GM18907 (cell line): ENCODE data around the gene ZNF837.
"Not testable (repeated sequence)": the region's sequence is repeated elsewhere in the genome, so short reads cannot be mapped to it uniquely, and the experiment has no call there.

Experiments used
- ATAC-seq: cut with Tn5 transposase; IDR thresholded peaks from one replicate; pipeline ENCODE4 v1.9.1; 2021; ENCODE audit warnings: mild to moderate bottlenecking, moderate library complexity; ENCODE audit not compliant: unreplicated experiment

The ZNF837 gene

DNA sequence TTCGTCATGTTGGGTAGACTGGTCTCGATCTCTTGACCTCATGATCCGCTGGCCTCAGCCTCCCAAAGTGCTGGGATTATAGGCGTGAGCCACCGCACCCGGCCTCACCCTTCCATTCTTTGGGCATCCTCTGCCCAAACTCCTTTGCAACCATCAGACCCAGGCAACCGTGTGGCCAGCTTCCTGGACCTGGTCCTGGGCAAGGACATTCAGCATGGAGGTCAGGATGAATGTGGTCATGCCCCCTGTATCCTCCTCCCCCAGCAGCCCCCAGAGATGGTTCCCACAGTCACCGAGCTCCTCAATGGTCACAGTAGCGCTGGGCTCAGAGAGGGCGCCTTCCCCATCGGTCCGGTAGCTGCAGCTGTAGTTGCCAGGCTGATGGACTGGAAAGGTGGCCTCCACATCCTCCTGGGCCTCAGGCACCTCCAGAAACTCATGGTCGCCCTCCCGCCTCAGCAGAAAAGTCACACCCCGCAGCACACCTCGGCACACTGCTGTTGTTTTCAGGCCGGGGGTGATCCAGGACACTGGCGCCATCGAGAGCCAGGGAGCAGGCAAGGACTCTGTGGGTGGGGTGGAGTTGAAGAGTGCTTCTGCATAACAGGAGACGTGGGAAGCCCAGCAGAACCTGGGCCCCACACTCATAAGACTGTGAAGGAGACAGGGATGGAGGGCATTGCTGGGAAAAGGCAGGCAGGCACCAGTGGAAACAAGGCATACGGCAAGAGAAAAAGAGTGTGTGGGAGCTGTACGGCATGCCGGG, 28.7 kb downstream of the ZNF837 start:
- no peak for ATAC-seq

DNA sequence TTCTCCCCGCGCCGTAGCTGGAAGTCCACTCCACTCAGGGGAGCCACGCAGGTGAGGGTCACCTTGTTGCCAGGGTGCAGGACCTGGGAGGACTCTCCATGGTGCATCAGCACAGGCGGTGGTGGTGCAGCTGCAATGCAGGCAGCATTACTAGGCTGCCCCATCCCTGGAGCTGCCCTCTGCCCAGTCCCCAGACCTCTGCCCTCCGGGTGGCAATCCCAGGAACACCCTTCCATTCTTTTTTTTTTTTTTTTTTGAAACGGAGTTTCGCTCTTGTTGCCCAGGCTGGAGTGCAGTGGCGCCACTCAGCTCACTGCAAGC, 29.3 kb downstream of the ZNF837 start:
- no peak for ATAC-seq

- ATAC-seq = no peak
Observed at GRCh38 chr19:58350871-58351557, 29.8 kb downstream of the ZNF837 start.

DNA sequence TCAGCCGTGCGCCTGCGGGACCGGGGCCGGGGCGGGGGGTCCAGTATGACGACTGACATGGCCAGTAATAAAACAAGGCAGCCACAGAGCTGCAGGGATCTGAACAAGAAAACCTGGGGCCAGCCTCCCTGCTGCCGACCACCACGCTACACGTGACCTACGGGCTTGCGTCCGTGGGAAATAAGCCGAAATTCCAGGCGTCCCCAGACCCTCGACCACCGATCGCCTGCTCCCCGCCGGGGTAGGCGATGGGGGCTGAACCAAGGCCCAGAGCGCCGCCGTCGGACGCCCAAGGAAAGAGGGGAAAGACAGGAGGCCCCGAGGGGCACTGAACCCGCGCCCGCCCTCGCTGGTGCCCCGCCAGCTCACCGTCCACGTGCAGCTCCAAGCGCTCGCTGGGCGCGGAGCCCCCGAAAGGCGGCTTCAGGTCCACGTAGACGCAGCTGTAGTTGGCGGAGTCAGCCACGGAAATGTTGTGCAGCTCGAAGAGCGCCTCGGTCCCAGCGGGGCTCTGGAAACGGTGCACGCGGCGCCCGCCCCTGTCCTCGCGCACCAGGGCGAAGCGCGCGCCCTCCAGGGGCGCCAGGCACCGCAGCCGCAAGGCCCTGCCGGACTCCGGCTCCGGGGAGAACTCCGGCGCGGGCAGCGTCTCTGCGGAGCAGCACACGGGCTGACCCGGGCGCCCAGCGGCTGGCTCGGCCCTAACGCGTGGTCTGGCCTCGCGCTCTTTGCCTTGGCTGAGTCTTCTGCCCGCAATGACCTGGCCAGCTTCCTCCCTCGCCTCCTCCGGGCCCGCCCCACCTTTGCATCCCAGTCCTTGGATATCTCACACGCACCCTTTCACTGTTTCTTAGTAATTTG, 30.6 kb downstream of the ZNF837 start:
- ATAC-seq = no peak

DNA sequence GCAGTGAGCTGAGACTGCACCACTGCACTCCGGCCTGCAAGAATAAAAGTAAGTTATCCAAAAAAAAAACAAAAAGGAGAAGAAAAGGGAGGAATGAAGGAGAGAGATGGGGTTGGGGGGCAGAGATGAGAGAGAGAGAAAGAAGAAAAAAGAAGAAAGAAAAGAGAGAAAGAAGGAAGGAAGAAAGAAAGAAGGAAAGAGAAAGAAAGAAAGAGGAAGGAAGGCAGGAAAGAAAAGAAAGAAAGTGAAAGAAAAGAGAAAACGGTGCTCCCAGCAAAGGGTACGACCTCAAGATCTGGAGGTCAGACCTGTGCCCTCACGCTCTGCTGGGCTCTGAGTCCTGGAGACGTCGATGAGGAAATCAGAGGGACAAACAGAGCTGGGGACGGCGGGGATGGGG, 31.2 kb downstream of the ZNF837 start:
- no peak for ATAC-seq

DNA sequence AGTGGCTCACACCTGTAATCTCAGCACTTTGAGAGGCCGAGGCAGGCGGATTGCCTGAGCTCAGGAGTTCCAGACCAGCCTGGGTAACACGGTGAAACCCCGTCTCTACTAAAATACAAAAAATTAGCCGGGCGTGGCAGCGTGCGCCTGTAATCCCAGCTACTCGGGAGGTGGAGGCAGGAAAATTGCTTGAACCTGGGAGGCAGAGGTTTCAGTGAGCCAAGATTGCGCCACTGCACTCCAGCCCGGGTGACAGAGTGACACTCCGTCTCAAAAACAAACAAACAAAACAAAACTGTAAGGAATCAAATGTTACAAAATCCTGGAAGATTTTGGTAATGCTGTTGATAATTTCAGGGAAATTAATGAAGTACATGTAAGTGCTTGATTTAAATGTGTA, 32.8 kb downstream of the ZNF837 start:
- not testable (repeated sequence) for ATAC-seq

DNA sequence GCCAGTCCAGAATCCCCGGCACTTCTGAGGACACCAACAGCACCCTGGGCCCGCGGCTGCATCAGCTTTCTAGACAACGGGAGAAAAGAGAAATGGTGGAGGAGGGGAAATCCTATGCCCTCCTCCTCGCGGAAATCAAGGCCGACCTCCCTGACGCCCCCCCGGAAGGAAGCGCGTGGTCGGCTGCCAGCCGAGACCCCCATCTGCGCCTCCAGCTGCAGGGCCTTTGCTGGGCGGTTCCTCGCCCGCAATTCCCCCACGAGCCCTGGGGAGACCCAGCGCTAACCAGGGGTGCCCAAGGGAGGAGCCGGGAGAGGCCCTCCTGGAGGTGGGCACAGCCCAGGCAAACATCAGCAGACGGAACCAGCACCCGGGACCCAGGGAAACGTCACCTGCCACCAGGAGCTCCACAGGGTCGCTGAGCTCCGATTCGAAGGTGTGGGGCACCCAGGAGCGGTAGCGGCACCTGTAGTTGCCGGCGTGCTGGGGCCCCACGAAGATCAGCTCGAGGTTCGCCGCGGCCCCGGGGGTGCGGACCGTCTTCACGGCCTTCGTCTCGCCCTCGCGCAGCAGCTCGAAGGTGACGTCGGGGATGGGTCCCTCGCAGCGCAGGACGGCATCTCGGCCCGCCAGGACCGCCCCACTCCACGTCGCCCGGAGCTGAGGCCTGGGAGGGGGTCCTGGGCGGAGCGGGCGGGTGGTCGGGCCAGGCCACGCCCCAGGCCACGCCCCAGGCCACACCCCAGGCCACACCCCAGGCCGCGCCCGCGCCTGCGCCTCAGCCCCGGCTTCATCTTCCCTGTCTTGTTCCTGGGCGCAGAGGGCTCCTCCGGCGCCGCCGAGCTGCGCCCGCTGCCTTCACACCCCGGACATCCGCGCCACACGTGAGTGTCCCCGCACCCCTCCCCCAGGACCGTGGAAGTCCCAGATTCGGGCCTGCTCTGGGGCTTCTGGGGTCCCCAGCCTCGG, 33.6 kb downstream of the ZNF837 start:
- peak; percentile 86 for ATAC-seq

GRCh38 chr19:58345558-58345957, 35.3 kb downstream of the ZNF837 start:
- no peak for ATAC-seq

DNA sequence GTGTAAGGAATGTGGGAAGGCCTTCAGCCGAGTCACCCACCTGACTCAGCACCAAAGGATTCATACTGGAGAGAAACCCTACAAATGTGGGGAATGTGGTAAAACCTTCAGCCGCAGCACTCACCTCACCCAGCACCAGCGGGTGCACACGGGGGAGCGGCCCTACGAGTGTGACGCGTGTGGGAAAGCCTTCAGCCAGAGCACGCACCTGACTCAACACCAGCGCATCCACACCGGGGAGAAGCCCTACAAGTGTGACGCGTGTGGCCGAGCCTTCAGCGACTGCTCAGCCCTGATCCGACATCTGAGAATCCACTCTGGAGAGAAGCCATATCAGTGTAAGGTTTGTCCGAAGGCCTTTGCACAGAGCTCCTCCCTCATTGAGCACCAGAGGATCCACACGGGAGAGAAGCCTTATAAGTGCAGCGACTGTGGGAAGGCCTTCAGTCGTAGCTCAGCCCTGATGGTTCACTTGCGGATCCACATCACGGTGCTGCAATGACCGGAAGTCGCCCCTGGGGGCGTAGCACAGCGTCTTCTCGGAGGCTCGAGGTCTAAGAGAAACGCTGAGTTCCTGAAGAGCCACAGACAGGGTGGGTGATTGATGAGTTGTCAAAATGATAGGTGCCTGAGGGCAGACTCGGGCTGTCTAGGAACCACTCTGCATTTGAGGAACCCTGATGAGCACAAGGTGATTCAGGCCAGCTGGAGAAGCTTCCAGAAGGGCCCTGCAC, 41.8 kb downstream of the ZNF837 start:
- no peak for ATAC-seq

DNA sequence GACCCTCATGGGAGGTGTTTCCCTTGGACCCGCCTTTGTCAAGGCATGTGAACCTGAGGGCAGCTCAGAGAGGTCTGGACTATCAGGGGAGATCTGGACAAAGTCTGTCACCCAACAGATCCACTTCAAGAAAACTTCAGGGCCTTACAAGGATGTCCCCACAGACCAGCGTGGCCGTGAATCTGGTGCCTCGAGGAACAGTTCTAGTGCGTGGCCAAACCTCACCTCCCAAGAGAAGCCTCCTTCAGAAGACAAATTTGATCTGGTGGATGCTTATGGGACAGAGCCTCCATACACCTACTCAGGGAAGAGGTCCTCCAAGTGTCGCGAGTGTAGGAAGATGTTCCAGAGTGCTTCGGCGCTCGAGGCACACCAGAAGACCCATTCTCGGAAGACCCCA, 42.5 kb downstream of the ZNF837 start:
- ATAC-seq = no peak

GRCh38 chr19:58336820-58337219, 44.0 kb downstream of the ZNF837 start:
- ATAC-seq = no peak

DNA sequence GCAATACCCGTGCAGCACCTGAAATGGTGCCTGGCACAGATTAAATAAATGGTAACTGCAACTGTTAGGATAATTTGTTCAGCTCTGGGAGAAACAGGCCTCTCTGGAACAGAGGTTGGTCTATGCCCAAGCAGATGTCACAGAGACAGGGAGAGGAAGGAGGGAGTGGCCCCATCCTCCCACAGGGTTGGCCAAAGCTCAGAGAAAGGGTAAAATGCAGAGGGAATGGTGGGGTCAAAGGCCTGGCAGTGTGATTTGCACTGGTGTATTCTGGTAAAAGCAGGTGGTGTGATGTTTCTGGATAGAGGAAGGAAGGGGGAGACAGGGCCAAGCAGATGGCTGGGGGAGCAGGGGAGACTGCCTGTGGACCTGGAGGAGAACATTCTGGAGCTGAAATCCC, 44.6 kb downstream of the ZNF837 start:
- ATAC-seq = no peak

DNA sequence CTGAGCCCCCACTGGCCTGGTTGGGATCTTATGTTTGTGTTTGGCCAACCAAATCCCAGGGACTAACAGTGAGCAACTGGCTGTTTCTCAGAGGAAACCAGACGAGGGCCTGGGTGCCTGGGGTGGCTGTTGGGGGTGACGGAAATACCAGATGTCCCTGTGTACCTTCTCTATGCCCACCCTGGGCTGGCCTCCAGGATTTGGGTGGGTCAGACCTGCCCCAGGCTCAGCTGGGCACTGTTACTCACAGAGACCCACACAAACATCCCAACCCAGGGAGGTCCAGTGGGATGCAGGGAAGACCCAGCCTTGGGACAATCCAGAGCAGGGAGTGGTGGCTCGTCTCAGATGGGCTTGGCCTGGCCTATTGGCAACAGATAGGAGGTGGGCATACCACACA, 45.2 kb downstream of the ZNF837 start:
- ATAC-seq = no peak

- ATAC-seq = no peak
Observed at GRCh38 chr19:58334691-58335249, 46.1 kb downstream of the ZNF837 start.

DNA sequence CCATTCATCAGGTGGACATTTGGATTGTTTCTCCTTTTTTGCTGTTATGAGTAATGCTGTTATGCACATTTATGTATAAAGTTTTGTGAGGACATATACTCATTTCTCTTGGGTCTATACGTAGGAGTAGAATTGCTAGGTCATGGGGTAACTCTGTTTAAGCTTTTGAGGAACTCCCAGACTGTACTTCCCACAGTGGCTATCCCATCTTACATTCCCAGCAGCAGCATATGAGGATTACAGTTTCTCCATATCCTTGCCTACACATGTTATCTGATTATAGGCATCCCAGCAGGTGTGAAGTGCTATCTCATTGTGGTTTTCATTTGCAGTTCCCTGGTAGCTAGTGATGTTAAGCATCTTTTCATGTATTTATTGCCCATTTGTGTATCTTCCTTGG, 48.1 kb downstream of the ZNF837 start:
- ATAC-seq = no peak

GRCh38 chr19:58330458-58330857, 50.4 kb downstream of the ZNF837 start:
- ATAC-seq = no peak

- no peak for ATAC-seq
Observed at GRCh38 chr19:58328999-58329398, 51.8 kb downstream of the ZNF837 start.

GRCh38 chr19:58326914-58327726, 53.7 kb downstream of the ZNF837 start, which contains the start of gene ZSCAN22:
ZSCAN22 (plus strand) TSS chr19:58326994; CDS start chr19:58334803, 7,809 bp downstream.
- ATAC-seq = peak; percentile 89

DNA sequence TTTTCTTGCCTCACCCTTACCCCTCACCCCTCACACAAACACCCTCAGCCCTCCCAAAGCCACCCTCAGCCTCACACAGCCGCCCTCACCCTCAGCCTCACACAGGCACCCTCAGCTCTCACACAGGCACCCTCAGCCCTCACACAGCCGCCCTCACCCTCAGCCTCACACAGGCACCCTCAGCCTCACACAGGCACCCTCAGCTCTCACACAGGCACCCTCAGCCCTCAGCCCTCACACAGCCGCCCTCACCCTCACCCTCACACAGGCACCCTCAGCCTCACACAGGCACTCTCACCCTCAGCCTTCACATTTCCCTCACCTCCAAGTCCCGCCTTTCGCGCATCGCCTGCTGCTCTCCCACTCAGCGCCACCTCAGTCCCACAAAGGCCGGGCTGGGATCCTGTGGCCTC, 54.3 kb downstream of the ZNF837 start:
- ATAC-seq = no peak
